HFFc6 (cell line): ENCODE data around the gene SNX9. TPM values are rescaled to one million over a fixed set of nuclear protein-coding genes. Genes with fewer than 3 reads are reported as not detected.

ENCODE experiments used
- DNase-seq: peaks from one replicate; pipeline ENCODE4 v3.0.0-alpha.2; 2018
- H3K27ac Mint-ChIP-seq: 2 replicates; pipeline ENCODE4 v1.8.0; 2020; ENCODE audit warnings: mild to moderate bottlenecking, mixed read lengths
- H3K27me3 Mint-ChIP-seq: 2 replicates; pipeline ENCODE4 v1.8.0; 2021; ENCODE audit warnings: mild to moderate bottlenecking, moderate library complexity, mixed read lengths; ENCODE audit not compliant: insufficient read depth
- H3K36me3 Mint-ChIP-seq: 2 replicates; pipeline ENCODE4 v1.8.0; 2021; ENCODE audit warnings: low read depth, mixed read lengths
- H3K4me1 Mint-ChIP-seq: 2 replicates; pipeline ENCODE4 v1.8.0; 2020; ENCODE audit warnings: low read depth, mixed read lengths
- H3K4me3 Mint-ChIP-seq: 2 replicates; pipeline ENCODE4 v1.8.0; 2020; ENCODE audit warnings: mild to moderate bottlenecking, moderate library complexity, mixed read lengths
- H3K9me3 Mint-ChIP-seq: 2 replicates; pipeline ENCODE4 v1.8.0; 2020; ENCODE audit warnings: mild to moderate bottlenecking, mixed read lengths
- total RNA-seq, 6 experiments: library from RNA; stranded (reverse); fragmentation: NEBNext Ultra II Directional; extraction: Animal tissue kit (Norgen Biotek cat#: 25700); gene quantifications; 2 replicates in 1 of 6; 3 replicates in 5 of 6; pipeline ENCODE4 v1.2.3, GENCODE V29; 2021
- TF ChIP-seq, protein P1 (sequence below): fragments of 200-600 bp; sonication (generic); IDR thresholded peaks from 2 replicates; pipeline ENCODE4 v1.5.0; 2021; ENCODE audit warnings: antibody characterized with exemption, mild to moderate bottlenecking

The SNX9 gene
- total RNA-seq, 6 experiments from 2014 or later, result 37.2 to 46.6 (median 40.9) TPM

DNA sequence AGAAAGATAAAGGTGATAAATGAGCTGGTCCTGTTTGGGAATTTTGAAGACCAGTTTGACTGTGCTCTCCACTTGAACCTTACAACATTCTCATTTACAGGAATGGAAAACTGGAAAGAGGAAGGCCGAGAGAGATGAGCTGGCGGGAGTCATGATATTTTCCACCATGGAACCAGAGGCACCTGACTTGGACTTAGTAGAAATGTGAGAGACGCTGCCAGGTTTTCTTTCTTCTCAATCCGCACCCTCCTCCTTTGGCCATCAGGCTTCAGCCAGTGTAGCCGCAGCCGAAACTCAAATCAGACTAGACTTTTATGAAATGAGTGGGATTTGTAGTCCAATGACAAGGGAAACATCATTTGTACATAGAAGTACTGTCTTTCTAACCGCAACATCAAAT, 104.0 kb downstream of the SNX9 start:
- Mint-ChIP-seq H3K36me3 (peaks cover 46% of the 10 kb centered on the region), H3K4me1 (peaks cover 9% of the 10 kb centered on the region), H3K27ac (no peak overlapping the region), H3K9me3 (no peaks in the 10 kb centered on the region), H3K4me3 (no peak overlapping the region), H3K27me3 (no peaks in the 10 kb centered on the region; the same call in 1 of the 2 replicates)
- TF ChIP-seq, protein P1, sequence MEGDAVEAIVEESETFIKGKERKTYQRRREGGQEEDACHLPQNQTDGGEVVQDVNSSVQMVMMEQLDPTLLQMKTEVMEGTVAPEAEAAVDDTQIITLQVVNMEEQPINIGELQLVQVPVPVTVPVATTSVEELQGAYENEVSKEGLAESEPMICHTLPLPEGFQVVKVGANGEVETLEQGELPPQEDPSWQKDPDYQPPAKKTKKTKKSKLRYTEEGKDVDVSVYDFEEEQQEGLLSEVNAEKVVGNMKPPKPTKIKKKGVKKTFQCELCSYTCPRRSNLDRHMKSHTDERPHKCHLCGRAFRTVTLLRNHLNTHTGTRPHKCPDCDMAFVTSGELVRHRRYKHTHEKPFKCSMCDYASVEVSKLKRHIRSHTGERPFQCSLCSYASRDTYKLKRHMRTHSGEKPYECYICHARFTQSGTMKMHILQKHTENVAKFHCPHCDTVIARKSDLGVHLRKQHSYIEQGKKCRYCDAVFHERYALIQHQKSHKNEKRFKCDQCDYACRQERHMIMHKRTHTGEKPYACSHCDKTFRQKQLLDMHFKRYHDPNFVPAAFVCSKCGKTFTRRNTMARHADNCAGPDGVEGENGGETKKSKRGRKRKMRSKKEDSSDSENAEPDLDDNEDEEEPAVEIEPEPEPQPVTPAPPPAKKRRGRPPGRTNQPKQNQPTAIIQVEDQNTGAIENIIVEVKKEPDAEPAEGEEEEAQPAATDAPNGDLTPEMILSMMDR, result no peak
- DNase-seq, result no peak

DNA sequence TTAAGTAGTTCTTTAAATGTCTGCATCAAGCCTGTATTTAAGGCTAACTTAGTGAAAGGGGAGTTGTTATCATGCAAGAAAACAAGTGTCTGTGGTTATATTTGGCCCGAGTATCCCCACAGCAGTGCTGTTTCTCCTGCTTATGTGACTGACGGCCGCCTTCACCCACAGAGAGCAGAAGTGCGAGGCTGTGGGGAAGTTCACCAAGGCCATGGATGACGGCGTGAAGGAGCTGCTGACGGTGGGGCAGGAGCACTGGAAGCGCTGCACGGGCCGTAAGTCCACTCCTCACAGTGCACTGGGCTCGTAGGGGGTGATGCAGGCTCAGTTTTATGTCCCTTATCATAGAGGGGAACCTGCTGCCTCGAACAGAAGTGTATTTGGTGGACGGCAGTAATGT, 105.4 kb downstream of the SNX9 start:
- no peaks in the 10 kb centered on the region; the same call in 1 of the 2 replicates for H3K27me3 Mint-ChIP-seq
- no peaks in the 10 kb centered on the region for H3K4me1 Mint-ChIP-seq
- H3K36me3 Mint-ChIP-seq, result peaks cover 37% of the 10 kb centered on the region
- H3K9me3 Mint-ChIP-seq, result no peaks in the 10 kb centered on the region
- no peak overlapping the region for H3K27ac Mint-ChIP-seq
- H3K4me3 Mint-ChIP-seq, result no peak overlapping the region
- TF ChIP-seq, protein P1, result no peak
- DNase-seq, result no peak

DNA sequence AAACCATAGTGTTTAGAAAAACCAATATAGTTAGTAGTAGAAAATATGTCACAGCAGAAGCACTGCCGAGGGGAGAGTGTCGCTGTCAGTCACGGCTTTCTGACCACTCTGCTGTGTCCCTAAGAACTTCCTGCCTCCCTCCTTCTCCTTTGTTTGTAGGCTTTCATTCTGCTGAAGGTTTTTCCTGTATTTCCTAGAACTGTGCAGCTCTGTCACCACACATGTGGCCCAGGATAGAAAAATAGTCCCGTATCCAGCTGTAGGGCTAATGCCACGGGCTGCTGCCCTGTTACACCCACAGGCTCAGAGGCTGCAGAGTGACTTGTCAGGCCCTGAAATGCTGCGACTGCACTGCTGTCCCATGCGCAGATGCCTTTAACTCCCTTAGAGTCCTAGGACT, 106.0 kb downstream of the SNX9 start:
- no peak for DNase-seq
- Mint-ChIP-seq H3K9me3 (no peaks in the 10 kb centered on the region), H3K4me1 (no peaks in the 10 kb centered on the region), H3K36me3 (peaks cover 32% of the 10 kb centered on the region; the same call in 1 of the 2 replicates), H3K27me3 (no peaks in the 10 kb centered on the region; the same call in 1 of the 2 replicates), H3K27ac (no peak overlapping the region), H3K4me3 (no peak overlapping the region)
- TF ChIP-seq, protein P1, result no peak

DNA sequence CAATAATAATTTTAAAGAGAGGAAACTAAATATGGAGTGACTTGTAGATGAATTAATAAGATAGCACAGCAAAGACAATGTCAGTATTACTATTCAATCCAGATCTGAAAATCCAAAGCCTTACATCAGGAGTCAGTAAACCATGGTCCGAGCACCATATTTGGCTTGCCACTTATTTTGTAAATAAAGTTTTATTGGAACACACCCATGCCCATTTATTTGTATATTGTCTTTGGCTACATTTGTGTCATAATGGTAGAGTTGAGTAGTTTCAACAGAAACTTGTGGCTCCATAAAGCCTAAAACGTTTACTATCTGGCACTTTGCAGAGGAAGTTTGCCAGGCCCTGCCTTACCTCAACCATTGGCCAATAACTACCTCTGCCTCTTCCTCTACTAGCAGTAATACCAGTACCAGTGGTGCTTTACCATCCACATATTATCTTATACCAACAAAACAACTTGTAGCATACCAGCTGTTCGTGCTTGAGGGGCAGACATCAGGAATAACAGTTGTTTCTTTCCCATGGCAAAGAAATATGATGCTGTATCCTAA, 106.8 kb downstream of the SNX9 start:
- peaks cover 25% of the 10 kb centered on the region; the same call in 1 of the 2 replicates for H3K36me3 Mint-ChIP-seq
- no peaks in the 10 kb centered on the region for H3K4me1 Mint-ChIP-seq
- TF ChIP-seq, protein P1, result no peak
- H3K4me3 Mint-ChIP-seq, result no peak overlapping the region
- no peaks in the 10 kb centered on the region for H3K9me3 Mint-ChIP-seq
- DNase-seq, result no peak
- H3K27ac Mint-ChIP-seq, result 0 out of 2 replicates have a peak overlapping the region, but pooled peaks have one; percentile 31
- H3K27me3 Mint-ChIP-seq, result no peaks in the 10 kb centered on the region; the same call in 1 of the 2 replicates

DNA sequence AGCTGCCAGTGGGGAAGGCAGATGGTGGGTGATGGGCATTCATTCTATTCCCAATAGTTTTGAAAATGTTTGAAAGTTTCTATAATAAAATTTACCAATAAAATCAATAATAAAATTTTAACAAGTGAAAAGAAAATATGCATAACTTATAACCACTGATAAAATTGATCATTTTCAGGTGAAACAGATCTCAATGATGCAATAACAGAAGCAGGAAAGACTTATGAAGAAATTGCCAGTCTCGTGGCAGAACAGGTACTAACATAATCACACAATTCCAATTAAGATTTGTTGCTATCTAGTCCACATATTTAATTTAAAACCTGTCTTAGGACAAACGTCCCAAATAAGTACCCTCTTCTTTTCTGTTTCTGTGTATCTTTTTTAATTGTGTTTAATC, 112.7 kb downstream of the SNX9 start:
- H3K4me3 Mint-ChIP-seq, result no peak overlapping the region
- no peak for DNase-seq
- no peaks in the 10 kb centered on the region for H3K27me3 Mint-ChIP-seq
- TF ChIP-seq, protein P1, result no peak
- H3K4me1 Mint-ChIP-seq, result no peaks in the 10 kb centered on the region
- H3K9me3 Mint-ChIP-seq, result no peaks in the 10 kb centered on the region
- H3K36me3 Mint-ChIP-seq, result peaks cover 9% of the 10 kb centered on the region; the same call in 1 of the 2 replicates
- no peak overlapping the region for H3K27ac Mint-ChIP-seq
